C4-2B (cell line): Measurements from ENCODE around the gene CST3.

Experiments used
- CTCF ChIP-seq: fragments of 450-650 bp; conservative IDR thresholded peaks from 2 replicates; pipeline ENCODE4 v1.5.1; 2017; ENCODE audit warnings: mild to moderate bottlenecking
- ZFX ChIP-seq: fragments of 450-650 bp; IDR thresholded peaks from 2 replicates; pipeline ENCODE4 v1.6.1; 2017

GRCh38 chr20:23602241-23602640 lies 35.5 kb downstream of the CST3 start:
- no peak for TF ChIP-seq CTCF
- no peak for TF ChIP-seq ZFX
